Endothelial cell of umbilical vein (primary cell): ENCODE measurements around the gene RBM46. TPM values are rescaled to one million over a fixed set of nuclear protein-coding genes. Genes with fewer than 3 reads are reported as not detected.

Experiments
- BruUV-seq: library from RNA; stranded (reverse); fragments of 400-500 nt; replicated peaks from 2 replicates; lab custom pipeline; 2021; lab: Mats Ljungman, UMichigan
- CTCF ChIA-PET: fragments of 300-600, 350-600 bp; sonication (Branson Sonifier 250); formaldehyde crosslinking; loops from one replicate; lab custom pipeline; 2021; ENCODE audit warnings: antibody characterized with exemption, inconsistent platforms; lab: Charles Lee
- POLR2A ChIA-PET: fragments of 300-600, 350-600 bp; sonication (Branson Sonifier 250); formaldehyde crosslinking; loops from one replicate; lab custom pipeline; 2021; ENCODE audit warnings: antibody characterized with exemption, inconsistent platforms; lab: Charles Lee
- DNase-seq: peaks from one replicate; pipeline ENCODE4 v3.0.0-alpha.2; 2011; ENCODE audit warnings: low read depth, low spot score
- FAIRE-seq: peaks from 2 replicates; lab custom pipeline; 2011; peaks lifted over from hg19 to GRCh38; lab: Jason Lieb, UNC
- H2AFZ ChIP-seq: 2 replicates; pipeline ENCODE4 v1.6.0; 2012; ENCODE audit warnings: low read depth, low read length, control low read depth, inconsistent platforms
- H3K27ac ChIP-seq: 2 replicates; pipeline ENCODE4 v1.5.1; 2011; ENCODE audit warnings: low read depth, mild to moderate bottlenecking, control low read depth, low read length, moderate library complexity; ENCODE audit not compliant: insufficient read depth
- H3K27me3 ChIP-seq, 2 experiments: 2 replicates each; pipeline versions ENCODE4 v1.6.0 to v1.6.1; 2011; ENCODE audit warnings: low read length in 2 of 2, mixed read lengths in 1 of 2; ENCODE audit not compliant: control insufficient read depth in 2 of 2, insufficient read depth in 2 of 2
- H3K36me3 ChIP-seq, 2 experiments: 2 replicates in 1 of 2; 3 replicates in 1 of 2; pipeline ENCODE4 v1.5.1; 2011; ENCODE audit warnings: low read length in 2 of 2, mild to moderate bottlenecking in 1 of 2, moderate library complexity in 1 of 2; ENCODE audit not compliant: control insufficient read depth in 2 of 2, insufficient read depth in 2 of 2; ENCODE audit errors: extremely low read depth in 1 of 2
- H3K4me1 ChIP-seq: 3 replicates; pipeline ENCODE4 v1.5.1; 2011; ENCODE audit warnings: mild to moderate bottlenecking, low read length; ENCODE audit not compliant: control insufficient read depth, insufficient read depth; ENCODE audit errors: extremely low read depth
- H3K4me2 ChIP-seq: 2 replicates; pipeline ENCODE4 v1.6.1; 2011; ENCODE audit warnings: low read length, control low read depth, mixed read lengths; ENCODE audit not compliant: insufficient read depth
- H3K4me3 ChIP-seq, 3 experiments: fragments of 200-600 bp in 1 of 3; sonication (generic), shearing (Covaris generic) in 1 of 3; replicated peaks in 1 of 3; 2 replicates each; pipeline ENCODE4 v1.5.1; 2011 to 2016; ENCODE audit warnings: control low read depth in 3 of 3, low read length in 3 of 3, mild to moderate bottlenecking in 2 of 3, inconsistent platforms in 1 of 3, low read depth in 1 of 3, moderate library complexity in 1 of 3; ENCODE audit not compliant: insufficient read depth in 1 of 3
- H3K79me2 ChIP-seq: 2 replicates; pipeline ENCODE4 v1.6.0; 2012; ENCODE audit warnings: low read length, inconsistent platforms; ENCODE audit not compliant: control insufficient read depth, insufficient read depth
- H3K9ac ChIP-seq: replicated peaks from 2 replicates; pipeline ENCODE3; 2011; ENCODE audit warnings: low read length, control low read depth; ENCODE audit not compliant: insufficient read depth; ENCODE audit errors: extremely low read depth
- H3K9me1 ChIP-seq: replicated peaks from 3 replicates; pipeline ENCODE4 v1.6.0; 2011; ENCODE audit warnings: mild to moderate bottlenecking, low read length; ENCODE audit not compliant: control insufficient read depth, insufficient read depth; ENCODE audit errors: extremely low read depth
- H3K9me3 ChIP-seq: replicated peaks from 2 replicates; pipeline ENCODE4 v1.5.1; 2012; ENCODE audit warnings: low read length, inconsistent platforms; ENCODE audit not compliant: control insufficient read depth, insufficient read depth
- H4K20me1 ChIP-seq: replicated peaks from 2 replicates; pipeline ENCODE3; 2011; ENCODE audit warnings: mild to moderate bottlenecking, low read length; ENCODE audit not compliant: control insufficient read depth, insufficient read depth; ENCODE audit errors: extremely low read depth
- CTCF ChIP-seq, 2 donors: IDR thresholded peaks; 1 replicate in 1 of 2; 2 replicates in 1 of 2; pipeline ENCODE4 v1.5.1; 2011; ENCODE audit warnings: low read length in 2 of 2, mild to moderate bottlenecking in 2 of 2, moderate library complexity in 2 of 2, control low read depth in 1 of 2, inconsistent platforms in 1 of 2, low read depth in 1 of 2; ENCODE audit not compliant: insufficient read depth in 1 of 2; ENCODE audit errors: extremely low read depth in 1 of 2
- EZH2 ChIP-seq: IDR thresholded peaks from 2 replicates; pipeline ENCODE4 v1.6.1; 2012; ENCODE audit warnings: borderline replicate concordance, low read depth, mild to moderate bottlenecking, moderate library complexity, low read length, inconsistent platforms; ENCODE audit not compliant: severe bottlenecking
- FOS ChIP-seq: IDR thresholded peaks from 2 replicates; pipeline ENCODE4 v1.6.1; 2011; ENCODE audit warnings: mild to moderate bottlenecking, low read length, moderate library complexity, borderline replicate concordance; ENCODE audit not compliant: insufficient read depth
- GATA2 ChIP-seq: IDR thresholded peaks from 2 replicates; pipeline ENCODE4 v1.7.0; 2011; ENCODE audit warnings: low read depth, mild to moderate bottlenecking, moderate library complexity, mixed read lengths, low read length; ENCODE audit not compliant: insufficient read length, insufficient read depth
- JUN ChIP-seq: IDR thresholded peaks from 2 replicates; pipeline ENCODE4 v1.6.1; 2011; ENCODE audit warnings: borderline replicate concordance, low read depth; ENCODE audit not compliant: insufficient read length, insufficient read depth
- MYC ChIP-seq: IDR thresholded peaks from one replicate; pipeline ENCODE4 v1.6.1; 2011; ENCODE audit warnings: mild to moderate bottlenecking, low read depth, low read length
- POLR2A ChIP-seq: IDR thresholded peaks from 2 replicates; pipeline ENCODE4 v1.6.1; 2012; ENCODE audit warnings: low read depth, mild to moderate bottlenecking, control low read depth, low read length
- POLR2AphosphoS5 ChIP-seq: IDR thresholded peaks from 2 replicates; pipeline ENCODE4 v1.6.1; 2012; ENCODE audit warnings: low read depth, mild to moderate bottlenecking, control low read depth, low read length, moderate library complexity; ENCODE audit not compliant: insufficient read depth
- dilution Hi-C: fragments of 300-500 bp; cut with MboI; formaldehyde crosslinking; loops from one replicate; pipeline ENCODE4 v1.15.0; 2019; ENCODE audit warnings: low sequenced_read_pairs; ENCODE audit not compliant: extremely low pct_ligation_motif_present
- intact Hi-C: fragments of 100-400 bp; cut with micrococcal nuclease; formaldehyde crosslinking; loops from one replicate; pipeline ENCODE4 v1.10.0; 2022
- polyA plus RNA-seq, 4 experiments: library from polyadenylated mRNA; depleted of rRNA in 3 of 4; stranded (reverse) in 3 of 4; unstranded in 1 of 4; fragments of >200 nt; gene quantifications; 2 replicates each; pipeline versions ENCODE4 v1.2.1 to v1.2.3, GENCODE V29; 2011 to 2012; ENCODE audit warnings: missing spikeins in 1 of 4
- total RNA-seq: library from RNA; stranded (reverse); gene quantifications from 2 replicates; pipeline ENCODE4 v1.2.3, GENCODE V29; 2021
- TF ChIP-seq, protein P1 (sequence below): IDR thresholded peaks from 2 replicates; pipeline ENCODE4 v1.6.1; 2011; ENCODE audit not compliant: insufficient read depth, insufficient read length

RBM46 gene
- total and polyA plus RNA-seq, 2 donors (not counting 3 experiments of a cell fraction or from before 2014, with no cell fraction given): not detected

GRCh38 chr4:154760895-154761294 is 20.2 kb upstream of the RBM46 start:
- Histone ChIP-seq H3K4me2 (no peak overlapping the region), H3K4me3 (no peak overlapping the region), H3K9me1 (no peaks in the 10 kb centered on the region), H3K27ac (no peak overlapping the region), H3K4me1 (no peaks in the 10 kb centered on the region), H4K20me1 (no peaks in the 10 kb centered on the region), H3K79me2 (no peaks in the 10 kb centered on the region), H3K36me3 (no peaks in the 10 kb centered on the region), H3K9ac (no peak overlapping the region), H3K27me3 (no peaks in the 10 kb centered on the region), H2AFZ (no peak overlapping the region), H3K9me3 (no peaks in the 10 kb centered on the region)
- FAIRE-seq (no peak), DNase-seq (no peak)
- ChIA-PET CTCF (no interaction called here), POLR2A (no interaction called here)
- BruUV-seq: no TSS peak
- TF ChIP-seq EZH2: no peak
- TF ChIP-seq, protein P1, sequence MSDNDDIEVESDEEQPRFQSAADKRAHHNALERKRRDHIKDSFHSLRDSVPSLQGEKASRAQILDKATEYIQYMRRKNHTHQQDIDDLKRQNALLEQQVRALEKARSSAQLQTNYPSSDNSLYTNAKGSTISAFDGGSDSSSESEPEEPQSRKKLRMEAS: no peak
- no peak for TF ChIP-seq FOS
- no peak for TF ChIP-seq POLR2A
- no peak for TF ChIP-seq GATA2
- TF ChIP-seq POLR2AphosphoS5: no peak
- TF ChIP-seq JUN: no peak
- intact Hi-C loops (no loop called here), dilution Hi-C loops (no loop called here)

DNA sequence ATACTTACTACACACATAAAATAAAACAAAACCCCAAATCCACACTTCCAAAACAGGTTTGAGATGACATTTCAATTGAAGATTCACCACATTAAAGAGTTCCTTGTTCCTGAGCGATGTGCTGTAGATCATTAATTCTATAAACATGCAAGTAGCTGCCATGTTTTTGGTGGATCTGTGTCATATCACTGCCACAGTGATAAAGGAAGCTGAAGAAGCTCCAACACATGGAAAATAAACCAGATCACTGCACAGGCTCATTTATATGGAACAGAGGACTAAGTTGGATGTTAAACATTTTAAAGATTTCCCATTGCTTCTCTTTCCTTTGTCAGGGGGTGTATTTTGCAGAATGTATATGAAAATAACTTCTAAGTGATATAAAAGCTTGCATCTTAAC is 2.8 kb upstream of the RBM46 start:
- Histone ChIP-seq H3K36me3 (no peaks in the 10 kb centered on the region), H3K27me3 (no peaks in the 10 kb centered on the region), H3K9me1 (no peaks in the 10 kb centered on the region), H3K4me3 (no peak overlapping the region), H3K4me2 (no peak overlapping the region), H3K79me2 (no peaks in the 10 kb centered on the region), H3K4me1 (no peaks in the 10 kb centered on the region), H3K27ac (no peak overlapping the region), H3K9me3 (no peaks in the 10 kb centered on the region), H2AFZ (no peak overlapping the region), H4K20me1 (no peaks in the 10 kb centered on the region), H3K9ac (no peak overlapping the region)
- no TSS peak for BruUV-seq
- FAIRE-seq: no peak
- DNase-seq: no peak
- intact Hi-C loops: loop anchor here (5.0 kb wide), 1 partner anchor 151 kb away; no protein-coding TSS in a partner anchor
- CTCF ChIA-PET: interaction anchor here (0.7 to 1.6 kb wide), 9 partner anchors 11 to 265 kb away, joined by 3 to 11 read pairs (median 5); no protein-coding TSS in a partner anchor
- TF ChIP-seq JUN: no peak
- TF ChIP-seq POLR2AphosphoS5: no peak
- TF ChIP-seq EZH2: no peak
- TF ChIP-seq GATA2: no peak
- TF ChIP-seq, protein P1: no peak
- TF ChIP-seq MYC: no peak
- TF ChIP-seq POLR2A: no peak
- no peak for TF ChIP-seq CTCF (IDR thresholded peaks at IDR 0.05; ENCODE audit: extremely low read depth in 1 of 2, insufficient read depth in 1 of 2, low read depth in 1 of 2, low read length in 2 of 2)
- no peak for TF ChIP-seq FOS
- POLR2A ChIA-PET: no interaction called here
- dilution Hi-C loops: no loop called here
